Osteocyte (in vitro differentiated cells): ENCODE results near the gene ULK1. TPM values are rescaled to one million over a fixed set of nuclear protein-coding genes. Genes with fewer than 3 reads are reported as not detected.

Experiments
- DNase-seq: peaks from one replicate; pipeline ENCODE4 v3.0.0; 2021; ENCODE audit warnings: mixed read lengths; ENCODE audit not compliant: unreplicated experiment; ENCODE audit errors: extremely low spot score
- H3K27ac Mint-ChIP-seq: one replicate; pipeline ENCODE4 v1.8.0; 2021; ENCODE audit warnings: mild to moderate bottlenecking, mixed read lengths; ENCODE audit not compliant: unreplicated experiment
- H3K27me3 Mint-ChIP-seq: one replicate; pipeline ENCODE4 v1.8.0; 2021; ENCODE audit warnings: mixed read lengths; ENCODE audit not compliant: unreplicated experiment
- H3K36me3 Mint-ChIP-seq: one replicate; pipeline ENCODE4 v1.8.0; 2021; ENCODE audit warnings: mixed read lengths; ENCODE audit not compliant: unreplicated experiment
- H3K4me1 Mint-ChIP-seq: one replicate; pipeline ENCODE4 v1.8.0; 2021; ENCODE audit warnings: mixed read lengths; ENCODE audit not compliant: unreplicated experiment
- H3K4me3 Mint-ChIP-seq: one replicate; pipeline ENCODE4 v1.8.0; 2021; ENCODE audit warnings: mild to moderate bottlenecking, moderate library complexity, mixed read lengths; ENCODE audit not compliant: unreplicated experiment
- H3K9me3 Mint-ChIP-seq: one replicate; pipeline ENCODE4 v1.8.0; 2021; ENCODE audit warnings: mixed read lengths; ENCODE audit not compliant: unreplicated experiment
- CTCF ChIP-seq: fragments of 200-600 bp; sonication (generic); IDR thresholded peaks from 2 replicates; pipeline ENCODE4 v1.5.0; 2021; ENCODE audit warnings: antibody characterized with exemption, mild to moderate bottlenecking, moderate library complexity
- total RNA-seq: library from RNA; stranded (reverse); gene quantifications from 2 replicates; pipeline ENCODE4 v1.2.1, GENCODE V29; 2021

Gene ULK1
- total RNA-seq, 1 donor from 2014 or later = 69.6 TPM

GRCh38 chr12:131940141-131940547 lies 45.7 kb downstream of the ULK1 start:
- TF ChIP-seq CTCF = no peak
- H3K36me3 Mint-ChIP-seq = peaks cover 13% of the 10 kb centered on the region
- no peaks in the 10 kb centered on the region for H3K9me3 Mint-ChIP-seq
- no peak overlapping the region for H3K4me3 Mint-ChIP-seq
- no peaks in the 10 kb centered on the region for H3K27me3 Mint-ChIP-seq
- no peaks in the 10 kb centered on the region for H3K4me1 Mint-ChIP-seq
- no peak overlapping the region for H3K27ac Mint-ChIP-seq
- DNase-seq = no peak

GRCh38 chr12:131941116-131941986 lies 46.9 kb downstream of the ULK1 start:
- H3K4me3 Mint-ChIP-seq = no peak overlapping the region
- peaks cover 14% of the 10 kb centered on the region for H3K36me3 Mint-ChIP-seq
- H3K27me3 Mint-ChIP-seq = no peaks in the 10 kb centered on the region
- no peak for DNase-seq
- H3K4me1 Mint-ChIP-seq = no peaks in the 10 kb centered on the region
- H3K27ac Mint-ChIP-seq = no peak overlapping the region
- TF ChIP-seq CTCF = no peak
- H3K9me3 Mint-ChIP-seq = no peaks in the 10 kb centered on the region

- no peak overlapping the region for H3K27ac Mint-ChIP-seq
- H3K9me3 Mint-ChIP-seq = no peaks in the 10 kb centered on the region
- DNase-seq = no peak
- H3K4me1 Mint-ChIP-seq = no peaks in the 10 kb centered on the region
- no peaks in the 10 kb centered on the region for H3K27me3 Mint-ChIP-seq
- no peak overlapping the region for H3K4me3 Mint-ChIP-seq
- H3K36me3 Mint-ChIP-seq = peaks cover 14% of the 10 kb centered on the region
- TF ChIP-seq CTCF = no peak
Measured at GRCh38 chr12:131941987-131942341, 47.5 kb downstream of the ULK1 start.

GRCh38 chr12:131942671-131943070 lies 48.2 kb downstream of the ULK1 start:
- H3K27ac Mint-ChIP-seq = no peak overlapping the region
- TF ChIP-seq CTCF = no peak
- DNase-seq = no peak
- peaks cover 14% of the 10 kb centered on the region for H3K36me3 Mint-ChIP-seq
- H3K4me1 Mint-ChIP-seq = peaks cover 1% of the 10 kb centered on the region
- no peaks in the 10 kb centered on the region for H3K9me3 Mint-ChIP-seq
- no peak overlapping the region for H3K4me3 Mint-ChIP-seq
- no peaks in the 10 kb centered on the region for H3K27me3 Mint-ChIP-seq

GRCh38 chr12:131943389-131943788 lies 49.0 kb downstream of the ULK1 start:
- no peak for DNase-seq
- H3K27me3 Mint-ChIP-seq = no peaks in the 10 kb centered on the region
- H3K9me3 Mint-ChIP-seq = no peaks in the 10 kb centered on the region
- H3K4me3 Mint-ChIP-seq = no peak overlapping the region
- H3K36me3 Mint-ChIP-seq = peaks cover 14% of the 10 kb centered on the region
- no peak for TF ChIP-seq CTCF
- H3K27ac Mint-ChIP-seq = no peak overlapping the region
- peaks cover 6% of the 10 kb centered on the region for H3K4me1 Mint-ChIP-seq
